ENCODE data around the gene TAS2R43.
"Not testable (repeated sequence)": the region's sequence is repeated elsewhere in the genome, so short reads cannot be mapped to it uniquely, and the experiment has no call there.

The TAS2R43 gene

GRCh38 chr12:11059041-11059440 lies 33.1 kb downstream of the TAS2R43 start:
- DNase-seq, result no peak

GRCh38 chr12:11055306-11055705 lies 36.8 kb downstream of the TAS2R43 start:
- DNase-seq, result no peak

GRCh38 chr12:11049806-11050531 lies 42.1 kb downstream of the TAS2R43 start:
- DNase-seq, result not testable (repeated sequence)

- DNase-seq, result not testable (repeated sequence)
Observed at GRCh38 chr12:11041366-11041765, 50.7 kb downstream of the TAS2R43 start.
